DND-41 (cell line): Measurements from ENCODE around the gene GSE1.

ENCODE experiments used
- EZH2 ChIP-seq: IDR thresholded peaks from 3 replicates; pipeline ENCODE4 v1.6.1; 2012; ENCODE audit warnings: borderline replicate concordance, low read depth, mild to moderate bottlenecking, moderate library complexity, low read length, inconsistent platforms; ENCODE audit not compliant: severe bottlenecking
- TF ChIP-seq, protein P1 (sequence below): IDR thresholded peaks from 2 replicates; pipeline ENCODE4 v1.5.1; 2012; ENCODE audit warnings: borderline replicate concordance, low read length, moderate library complexity, mild to moderate bottlenecking; ENCODE audit not compliant: poor library complexity, severe bottlenecking; ENCODE audit errors: extremely low read depth

- TF ChIP-seq, protein P1, sequence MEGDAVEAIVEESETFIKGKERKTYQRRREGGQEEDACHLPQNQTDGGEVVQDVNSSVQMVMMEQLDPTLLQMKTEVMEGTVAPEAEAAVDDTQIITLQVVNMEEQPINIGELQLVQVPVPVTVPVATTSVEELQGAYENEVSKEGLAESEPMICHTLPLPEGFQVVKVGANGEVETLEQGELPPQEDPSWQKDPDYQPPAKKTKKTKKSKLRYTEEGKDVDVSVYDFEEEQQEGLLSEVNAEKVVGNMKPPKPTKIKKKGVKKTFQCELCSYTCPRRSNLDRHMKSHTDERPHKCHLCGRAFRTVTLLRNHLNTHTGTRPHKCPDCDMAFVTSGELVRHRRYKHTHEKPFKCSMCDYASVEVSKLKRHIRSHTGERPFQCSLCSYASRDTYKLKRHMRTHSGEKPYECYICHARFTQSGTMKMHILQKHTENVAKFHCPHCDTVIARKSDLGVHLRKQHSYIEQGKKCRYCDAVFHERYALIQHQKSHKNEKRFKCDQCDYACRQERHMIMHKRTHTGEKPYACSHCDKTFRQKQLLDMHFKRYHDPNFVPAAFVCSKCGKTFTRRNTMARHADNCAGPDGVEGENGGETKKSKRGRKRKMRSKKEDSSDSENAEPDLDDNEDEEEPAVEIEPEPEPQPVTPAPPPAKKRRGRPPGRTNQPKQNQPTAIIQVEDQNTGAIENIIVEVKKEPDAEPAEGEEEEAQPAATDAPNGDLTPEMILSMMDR, result no peak
- no peak for TF ChIP-seq EZH2
These were observed 41.4 kb downstream of the GSE1 start for GRCh38 chr16:85654251-85655095.
